WI38 (cell line): ENCODE data around the gene ADGRG6.

ENCODE experiments used
- H3K4me3 ChIP-seq: 2 replicates; pipeline ENCODE4 v1.5.1; 2011; ENCODE audit warnings: low read depth, mild to moderate bottlenecking, control low read depth, low read length
- TF ChIP-seq, protein P1 (sequence below): IDR thresholded peaks from 2 replicates; pipeline ENCODE4 v1.5.1; 2012; ENCODE audit warnings: low read depth, mild to moderate bottlenecking, control low read depth, low read length

ADGRG6 gene

DNA sequence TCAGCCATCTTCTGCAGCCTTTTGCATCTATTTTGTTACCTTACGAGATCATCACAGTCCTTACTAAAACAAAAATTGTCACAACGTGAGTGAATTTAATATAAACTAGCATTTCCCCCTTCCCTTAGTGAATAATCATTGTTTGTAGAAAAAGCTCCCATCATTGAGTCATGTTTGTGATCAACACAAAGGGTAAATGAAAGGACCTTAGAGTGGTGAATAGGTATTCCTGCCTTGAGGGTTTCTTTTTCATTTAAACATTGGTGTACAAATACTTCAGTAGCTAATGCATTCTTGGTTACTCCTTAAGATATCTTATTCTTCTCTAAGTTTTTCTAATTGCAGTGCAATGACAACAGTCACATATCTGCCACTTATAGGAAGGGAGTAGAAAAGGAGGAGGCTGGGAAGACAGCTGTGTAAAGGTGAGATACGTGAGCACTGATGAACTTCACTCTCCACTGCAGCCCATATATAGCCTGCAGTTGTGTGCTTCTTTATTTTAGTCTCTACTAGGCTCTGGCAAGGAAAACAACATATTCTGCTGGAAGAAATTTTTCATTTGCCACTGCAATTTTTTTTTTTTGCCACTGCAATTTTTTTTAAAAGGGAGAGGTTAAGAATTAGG lies 27.8 kb downstream of the ADGRG6 start:
- TF ChIP-seq, protein P1, sequence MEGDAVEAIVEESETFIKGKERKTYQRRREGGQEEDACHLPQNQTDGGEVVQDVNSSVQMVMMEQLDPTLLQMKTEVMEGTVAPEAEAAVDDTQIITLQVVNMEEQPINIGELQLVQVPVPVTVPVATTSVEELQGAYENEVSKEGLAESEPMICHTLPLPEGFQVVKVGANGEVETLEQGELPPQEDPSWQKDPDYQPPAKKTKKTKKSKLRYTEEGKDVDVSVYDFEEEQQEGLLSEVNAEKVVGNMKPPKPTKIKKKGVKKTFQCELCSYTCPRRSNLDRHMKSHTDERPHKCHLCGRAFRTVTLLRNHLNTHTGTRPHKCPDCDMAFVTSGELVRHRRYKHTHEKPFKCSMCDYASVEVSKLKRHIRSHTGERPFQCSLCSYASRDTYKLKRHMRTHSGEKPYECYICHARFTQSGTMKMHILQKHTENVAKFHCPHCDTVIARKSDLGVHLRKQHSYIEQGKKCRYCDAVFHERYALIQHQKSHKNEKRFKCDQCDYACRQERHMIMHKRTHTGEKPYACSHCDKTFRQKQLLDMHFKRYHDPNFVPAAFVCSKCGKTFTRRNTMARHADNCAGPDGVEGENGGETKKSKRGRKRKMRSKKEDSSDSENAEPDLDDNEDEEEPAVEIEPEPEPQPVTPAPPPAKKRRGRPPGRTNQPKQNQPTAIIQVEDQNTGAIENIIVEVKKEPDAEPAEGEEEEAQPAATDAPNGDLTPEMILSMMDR = no peak
- H3K4me3 ChIP-seq = no peak overlapping the region

DNA sequence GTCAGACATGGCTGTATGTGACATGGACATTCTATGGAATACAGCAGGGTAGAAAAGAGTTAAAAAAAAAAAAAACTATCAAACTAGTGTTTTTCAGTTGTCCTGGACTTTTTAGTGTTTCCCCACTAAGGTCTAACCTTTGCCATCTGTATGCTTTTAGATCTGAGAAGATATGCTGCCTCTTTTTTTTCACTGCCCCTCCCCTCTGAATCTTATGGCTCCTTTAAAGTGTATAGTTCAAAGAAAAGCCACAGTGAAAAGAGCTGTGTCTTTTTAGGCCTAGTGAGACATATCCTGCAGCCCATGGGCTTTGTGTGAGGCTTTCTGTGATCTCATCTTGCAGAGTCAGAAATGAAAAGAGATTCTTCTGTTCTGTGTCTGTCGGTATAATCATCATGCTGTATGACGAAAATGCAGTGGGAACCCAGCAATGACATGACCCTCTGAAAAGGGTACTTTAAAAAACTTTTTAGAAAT lies 29.3 kb downstream of the ADGRG6 start:
- TF ChIP-seq, protein P1 = no peak
- no peak overlapping the region for H3K4me3 ChIP-seq

DNA sequence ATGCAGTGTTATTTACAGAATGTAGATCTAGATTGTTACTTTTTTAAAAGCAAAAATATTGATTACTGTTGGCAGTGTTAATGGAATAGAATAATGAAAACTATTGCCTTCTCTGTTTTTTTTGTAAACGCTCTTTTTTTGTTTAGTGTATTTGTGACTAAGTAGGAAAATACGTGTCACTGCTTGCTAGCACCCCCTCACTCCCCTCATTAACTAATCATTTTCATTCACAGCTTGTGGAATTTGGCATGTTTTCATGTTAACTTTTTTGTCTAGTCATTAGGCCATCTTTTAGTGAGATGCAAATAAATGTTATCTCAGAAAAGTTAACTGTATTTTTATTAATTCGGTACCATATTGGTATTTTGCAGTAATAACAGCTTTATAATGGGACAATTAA lies 29.8 kb downstream of the ADGRG6 start:
- H3K4me3 ChIP-seq = no peak overlapping the region
- TF ChIP-seq, protein P1 = no peak

DNA sequence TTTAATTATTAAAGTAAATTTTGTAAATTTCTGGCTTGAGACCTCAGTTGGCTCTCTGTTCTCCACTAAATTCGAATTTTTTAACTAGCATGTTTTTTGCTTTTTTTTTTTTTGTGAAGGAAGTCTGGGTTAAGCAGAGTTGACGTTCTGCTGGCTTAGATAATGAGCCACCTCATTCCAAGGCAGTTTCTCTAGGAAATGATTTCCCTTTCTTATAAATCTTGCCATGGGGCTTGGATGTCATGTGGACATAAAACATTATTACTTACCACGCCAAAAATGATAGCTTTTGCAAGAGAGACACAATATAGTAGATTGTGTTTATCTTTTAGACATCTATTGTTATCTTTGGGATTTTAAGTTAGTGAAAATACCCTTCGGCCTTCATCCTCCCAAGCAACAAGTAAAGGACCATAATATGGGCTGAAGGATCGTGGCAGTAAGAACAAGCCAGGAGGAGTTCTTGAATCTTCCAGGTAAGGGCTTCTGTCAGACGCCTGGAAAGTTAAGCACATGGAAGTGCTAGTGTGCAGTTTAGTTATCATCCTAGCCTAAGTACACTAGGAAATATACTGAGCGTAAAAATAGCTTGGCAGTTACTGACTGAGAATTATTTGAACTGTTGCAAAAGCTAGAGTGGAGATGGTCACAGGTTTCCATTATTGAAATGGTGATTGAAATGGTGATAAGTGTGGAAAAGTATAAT lies 30.7 kb downstream of the ADGRG6 start:
- TF ChIP-seq, protein P1 = no peak
- no peak overlapping the region for H3K4me3 ChIP-seq

DNA sequence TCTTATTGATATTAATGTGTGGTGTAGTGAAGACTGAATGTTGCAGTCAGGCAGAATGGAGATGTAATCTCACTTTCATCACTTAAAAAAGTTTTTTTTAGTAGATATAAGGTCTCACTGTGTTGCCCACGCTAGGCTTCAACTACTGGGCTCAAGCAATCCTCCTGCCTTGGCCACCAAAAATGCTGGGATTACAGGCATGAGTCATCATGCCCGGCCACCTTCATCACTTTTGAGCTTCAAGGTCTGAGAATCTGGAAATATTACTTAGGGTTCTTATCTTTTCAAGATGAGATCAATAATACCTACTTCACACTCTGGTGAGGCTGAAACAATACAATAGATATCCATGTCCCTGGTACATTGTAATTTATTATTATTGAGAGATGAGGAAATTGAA lies 31.6 kb downstream of the ADGRG6 start:
- TF ChIP-seq, protein P1 = no peak
- H3K4me3 ChIP-seq = no peak overlapping the region

DNA sequence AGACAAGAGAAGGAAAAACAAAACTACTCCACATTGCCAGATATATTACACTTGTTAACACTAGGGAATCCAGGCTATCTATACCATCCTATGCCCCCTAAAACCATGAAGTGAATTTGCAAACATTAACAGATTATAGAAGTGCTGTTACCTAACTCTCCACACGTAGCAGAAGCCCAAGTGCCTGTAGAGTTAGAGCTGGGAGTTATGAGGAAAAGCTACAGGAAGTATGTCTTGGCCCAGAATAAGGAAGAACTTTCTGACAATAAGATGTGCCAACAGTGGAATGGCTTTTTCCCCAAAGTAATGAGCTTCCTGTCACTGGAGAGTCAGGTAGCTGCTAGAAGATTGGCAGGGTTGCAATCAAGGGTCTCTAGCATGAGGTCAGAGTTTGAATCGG lies 32.5 kb downstream of the ADGRG6 start:
- H3K4me3 ChIP-seq = no peak overlapping the region
- TF ChIP-seq, protein P1 = no peak

DNA sequence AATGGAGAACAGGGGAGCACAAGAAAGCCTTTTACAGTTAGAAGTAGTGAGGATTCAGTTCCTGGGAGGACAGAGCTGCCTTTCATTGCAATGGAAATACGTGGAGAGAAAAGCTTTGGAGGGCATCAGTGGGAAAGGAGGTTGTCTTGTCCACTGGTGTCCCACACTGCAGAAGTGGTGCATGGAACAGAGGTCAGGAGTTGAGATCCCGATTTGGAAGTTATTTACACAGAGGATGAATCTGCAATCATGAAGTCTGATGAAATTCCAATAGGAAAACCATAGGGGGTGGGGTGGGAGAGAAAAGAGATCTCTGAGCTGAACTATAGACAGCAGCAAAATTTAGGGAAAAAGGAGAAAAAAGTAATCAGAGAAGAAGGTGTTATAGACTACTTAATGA lies 33.6 kb downstream of the ADGRG6 start:
- TF ChIP-seq, protein P1 = no peak
- no peak overlapping the region for H3K4me3 ChIP-seq
